Kidney (tissue), 14 donors: ENCODE data around the gene POR. TPM values are rescaled to one million over a fixed set of nuclear protein-coding genes. Genes with fewer than 3 reads are reported as not detected.

Source experiments
- DNase-seq, 5 donors: peaks; one replicate each; pipeline ENCODE4 v3.0.0-alpha.2; 2013 to 2020
- FAIRE-seq: peaks from 2 replicates; lab custom pipeline; 2012; peaks lifted over from hg19 to GRCh38; lab: Jason Lieb, UNC
- H3K27ac ChIP-seq, 2 donors: one replicate each; pipeline ENCODE4 v1.7.0; 2013; ENCODE audit warnings: low read depth in 2 of 2, low read length in 2 of 2, inconsistent platforms in 1 of 2
- H3K27me3 ChIP-seq: one replicate; pipeline ENCODE4 v1.7.1; 2013; ENCODE audit warnings: low read length, inconsistent platforms; ENCODE audit not compliant: control insufficient read depth, insufficient read depth
- H3K36me3 ChIP-seq, 3 donors: one replicate each; pipeline versions ENCODE4 v1.7.0 to v1.7.1; 2013; ENCODE audit warnings: low read length in 3 of 3, control low read depth in 1 of 3, inconsistent platforms in 1 of 3; ENCODE audit not compliant: insufficient read depth in 3 of 3, control insufficient read depth in 2 of 3
- H3K4me1 ChIP-seq, 3 donors: one replicate each; pipeline versions ENCODE4 v1.7.0 to v1.7.1; 2013; ENCODE audit warnings: low read length in 3 of 3, inconsistent platforms in 1 of 3, low read depth in 1 of 3; ENCODE audit not compliant: control insufficient read depth in 2 of 3, insufficient read depth in 2 of 3
- H3K4me3 ChIP-seq, 3 donors: one replicate each; pipeline versions ENCODE4 v1.7.0 to v1.8.1; 2013; ENCODE audit warnings: low read length in 3 of 3, control low read depth in 1 of 3, inconsistent platforms in 1 of 3
- H3K9ac ChIP-seq, 3 donors: one replicate each; pipeline versions ENCODE4 v1.7.0 to v1.7.1; 2013; ENCODE audit warnings: low read length in 3 of 3, control low read depth in 1 of 3, inconsistent platforms in 1 of 3
- H3K9me3 ChIP-seq, 3 donors: one replicate each; pipeline versions ENCODE4 v1.7.0 to v1.7.1; 2013; ENCODE audit warnings: low read length in 3 of 3, control low read depth in 1 of 3, inconsistent platforms in 1 of 3; ENCODE audit not compliant: control insufficient read depth in 2 of 3, insufficient read depth in 1 of 3
- intact Hi-C: fragments of 100-400 bp; cut with DNase I; formaldehyde crosslinking; loops from one replicate; pipeline ENCODE4 v1.11.1; 2022
- polyA plus RNA-seq: library from polyadenylated mRNA; stranded (reverse); fragments of 350-450 nt; fragmentation: Illumina TruSeq; extraction: RNeasy Lipid Tissue Mini Kit (QIAGEN cat#74804); gene quantifications from one replicate; pipeline ENCODE4 v1.2.3, GENCODE V29; 2014; ENCODE audit warnings: low read depth, low replicate concordance; ENCODE audit not compliant: insufficient read depth
- total RNA-seq: library from RNA; stranded (reverse); fragmentation: NEBNext Ultra II Directional; extraction: Animal tissue kit (Norgen Biotek cat#: 25700); gene quantifications from one replicate; pipeline ENCODE4 v1.2.1, GENCODE V29; 2021
- TF ChIP-seq, protein P1 (sequence below): IDR thresholded peaks from 3 replicates; pipeline ENCODE4 v1.5.1; 2012; ENCODE audit warnings: mild to moderate bottlenecking, moderate library complexity, borderline replicate concordance; ENCODE audit not compliant: insufficient read depth; ENCODE audit errors: extremely low read depth
- donor health status: control.
- donor health status: control.
- donor health status: control.
- donor health status: control.
- donor health status: control.
- donor health status: DM: yes; HTN: yes; CAD: no.
- donor health status: Normal renal cell carcinoma (clear cell type).

POR gene
- total and polyA plus RNA-seq, 2 donors from 2014 or later: 122 to 130 TPM

DNA sequence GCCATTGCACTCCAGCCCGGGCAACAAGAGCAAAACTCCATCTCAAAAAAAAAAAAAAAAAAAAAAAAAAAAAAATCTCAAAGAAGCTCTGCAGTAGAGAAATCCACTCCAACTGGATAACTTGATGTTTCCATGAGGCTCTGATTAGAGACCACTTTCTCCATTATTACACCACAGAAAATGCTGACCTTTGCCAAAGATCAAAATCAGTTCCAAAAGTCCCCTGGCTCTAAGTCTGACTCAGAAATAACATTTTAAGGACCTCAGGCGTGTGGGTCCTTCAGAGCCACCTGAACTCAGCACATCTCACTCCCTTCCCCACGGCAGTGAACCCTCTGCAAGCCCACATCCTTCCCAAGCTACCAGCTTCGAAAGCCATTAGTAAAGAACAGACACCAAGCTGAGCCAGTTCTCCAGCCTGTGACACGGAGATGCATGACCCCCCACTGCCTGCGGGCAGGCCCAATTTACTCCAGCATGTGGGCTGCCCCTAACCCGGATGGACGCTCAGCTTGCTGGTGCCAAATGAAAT lies 93.3 kb downstream of the POR start:
- FAIRE-seq (no peak), DNase-seq (peak in 1 of 5 donors; percentile 32)
- H3K9me3 ChIP-seq: no peaks in the 10 kb centered on the region
- H3K27ac ChIP-seq: no peak overlapping the region
- H3K4me3 ChIP-seq: no peak overlapping the region
- TF ChIP-seq, protein P1, sequence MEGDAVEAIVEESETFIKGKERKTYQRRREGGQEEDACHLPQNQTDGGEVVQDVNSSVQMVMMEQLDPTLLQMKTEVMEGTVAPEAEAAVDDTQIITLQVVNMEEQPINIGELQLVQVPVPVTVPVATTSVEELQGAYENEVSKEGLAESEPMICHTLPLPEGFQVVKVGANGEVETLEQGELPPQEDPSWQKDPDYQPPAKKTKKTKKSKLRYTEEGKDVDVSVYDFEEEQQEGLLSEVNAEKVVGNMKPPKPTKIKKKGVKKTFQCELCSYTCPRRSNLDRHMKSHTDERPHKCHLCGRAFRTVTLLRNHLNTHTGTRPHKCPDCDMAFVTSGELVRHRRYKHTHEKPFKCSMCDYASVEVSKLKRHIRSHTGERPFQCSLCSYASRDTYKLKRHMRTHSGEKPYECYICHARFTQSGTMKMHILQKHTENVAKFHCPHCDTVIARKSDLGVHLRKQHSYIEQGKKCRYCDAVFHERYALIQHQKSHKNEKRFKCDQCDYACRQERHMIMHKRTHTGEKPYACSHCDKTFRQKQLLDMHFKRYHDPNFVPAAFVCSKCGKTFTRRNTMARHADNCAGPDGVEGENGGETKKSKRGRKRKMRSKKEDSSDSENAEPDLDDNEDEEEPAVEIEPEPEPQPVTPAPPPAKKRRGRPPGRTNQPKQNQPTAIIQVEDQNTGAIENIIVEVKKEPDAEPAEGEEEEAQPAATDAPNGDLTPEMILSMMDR: no peak
- no peaks in the 10 kb centered on the region for H3K4me1 ChIP-seq
- H3K27me3 ChIP-seq: no peaks in the 10 kb centered on the region
- no peak overlapping the region for H3K9ac ChIP-seq
- peaks cover 0 to 10% (median 3%) of the 10 kb centered on the region in 3 donors for H3K36me3 ChIP-seq
- intact Hi-C loops: no loop called here

DNA sequence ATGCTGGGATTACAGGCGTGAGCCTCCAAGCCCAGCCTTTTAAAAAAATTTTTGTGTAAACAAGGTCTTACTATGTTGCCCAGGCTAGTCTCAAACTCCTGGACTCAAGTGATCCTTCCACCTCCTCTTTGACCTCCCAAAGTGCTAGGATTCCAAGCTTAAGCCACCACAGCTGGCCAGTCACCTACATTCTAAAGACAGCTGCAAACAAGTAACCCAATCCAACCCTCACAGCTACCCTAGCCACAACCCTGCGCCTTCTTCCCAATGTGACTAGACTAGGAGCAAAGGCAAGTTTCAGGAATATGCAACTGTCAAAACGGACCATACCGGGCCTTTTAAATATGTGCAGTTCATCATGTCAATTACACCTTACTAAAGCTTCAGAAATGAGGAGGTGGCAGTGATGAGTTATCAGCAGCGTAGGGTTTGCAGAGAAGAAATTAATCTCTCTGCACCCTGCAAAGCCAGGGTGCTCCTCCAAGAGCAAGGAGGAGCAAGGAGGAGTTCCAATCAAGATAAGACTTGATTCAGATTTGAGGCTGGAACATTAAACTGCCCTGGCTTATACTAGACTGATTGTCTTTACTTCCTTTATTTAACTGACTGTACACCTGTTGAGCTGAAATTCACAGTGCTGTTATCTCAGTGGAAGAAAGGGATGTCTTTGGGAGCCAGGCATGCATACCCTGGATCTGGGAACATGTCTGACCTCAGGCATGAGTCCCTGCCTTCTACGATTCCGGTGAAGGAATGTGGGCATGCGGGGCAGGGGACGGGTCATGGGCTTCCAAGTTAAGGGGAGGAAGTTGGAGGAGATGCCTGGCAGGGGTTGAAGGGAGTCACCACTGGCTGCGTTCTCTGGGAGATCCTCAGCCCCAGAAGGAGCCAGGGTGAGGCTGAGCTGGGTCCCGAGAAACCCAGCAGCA lies 95.0 kb downstream of the POR start:
- DNase-seq (peak in 1 of 5 donors; percentile 36), FAIRE-seq (no peak)
- no peaks in the 10 kb centered on the region for H3K27me3 ChIP-seq
- H3K9me3 ChIP-seq: no peaks in the 10 kb centered on the region
- H3K9ac ChIP-seq: no peak overlapping the region
- no peaks in the 10 kb centered on the region for H3K4me1 ChIP-seq
- no peak overlapping the region for H3K27ac ChIP-seq
- H3K4me3 ChIP-seq: no peak overlapping the region
- TF ChIP-seq, protein P1: no peak
- peaks cover 0 to 4% (median 0%) of the 10 kb centered on the region in 3 donors for H3K36me3 ChIP-seq
- intact Hi-C loops: loop anchor here (10.0 kb wide), 1 partner anchor 145 kb away; no protein-coding TSS in a partner anchor

DNA sequence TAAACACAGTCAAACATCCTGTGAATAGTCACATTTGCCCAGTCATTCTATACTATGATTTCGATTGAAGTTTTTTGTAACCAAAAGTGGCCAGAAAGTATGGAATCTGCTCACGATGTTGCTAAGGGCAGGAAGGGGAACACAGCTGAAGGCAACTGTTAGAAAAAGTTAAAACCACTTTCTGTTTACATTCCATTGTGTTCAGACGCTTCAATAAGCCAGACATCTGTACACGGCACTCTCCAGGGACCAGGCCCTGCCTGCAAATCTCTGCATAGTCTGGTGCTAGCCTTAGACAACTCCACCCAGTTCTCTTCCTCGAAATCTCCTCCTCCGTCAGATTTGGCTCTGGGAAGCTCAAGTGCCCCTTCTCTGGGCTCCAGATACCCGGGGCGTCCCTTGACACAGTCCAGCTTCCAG lies 96.5 kb downstream of the POR start:
- Histone ChIP-seq H3K9me3 (no peaks in the 10 kb centered on the region), H3K4me1 (no peaks in the 10 kb centered on the region), H3K9ac (no peak overlapping the region), H3K27ac (peak overlapping the region; percentile 20 to 47), H3K4me3 (no peak overlapping the region), H3K27me3 (no peaks in the 10 kb centered on the region), H3K36me3 (peaks cover 0 to 4% (median 0%) of the 10 kb centered on the region in 3 donors)
- DNase-seq (peak in 1 of 5 donors; percentile 44), FAIRE-seq (no peak)
- intact Hi-C loops: loop anchor here (10.0 kb wide), 1 partner anchor 147 kb away; no protein-coding TSS in a partner anchor
- TF ChIP-seq, protein P1: no peak
